Measurements from ENCODE around the gene PCDHGC5.
A peak's percentile ranks its signal among the peaks of the same experiment; 100 is the strongest.

The PCDHGC5 gene

DNA sequence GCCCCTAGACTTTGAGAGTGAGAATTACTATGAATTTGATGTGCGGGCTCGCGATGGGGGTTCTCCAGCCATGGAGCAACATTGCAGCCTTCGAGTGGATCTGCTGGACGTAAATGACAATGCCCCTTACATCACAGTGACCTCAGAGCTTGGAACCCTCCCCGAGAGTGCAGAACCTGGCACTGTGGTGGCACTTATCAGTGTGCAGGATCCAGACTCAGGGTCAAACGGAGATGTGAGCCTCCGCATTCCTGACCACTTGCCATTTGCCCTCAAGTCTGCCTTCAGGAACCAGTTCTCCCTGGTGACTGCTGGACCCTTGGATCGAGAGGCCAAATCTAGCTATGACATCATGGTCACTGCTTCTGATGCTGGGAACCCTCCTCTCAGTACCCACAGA, 2.8 kb upstream of the PCDHGC5 start:
- no peak for DNase-seq (ENCODE audit: low read depth, low spot score)
- H3K27ac ChIP-seq, result no peak overlapping the region
- H3K9ac ChIP-seq (ENCODE audit: insufficient read length), result no peak overlapping the region
- H3K4me3 ChIP-seq, result no peak overlapping the region
- no peak for TF ChIP-seq EZH2 (IDR thresholded peaks at IDR 0.05)
- TF ChIP-seq FOXP2 (optimal IDR thresholded peaks at IDR 0.05; ENCODE audit: control extremely low read depth, extremely low read length, insufficient read depth), result no peak
- no peak for TF ChIP-seq POLR2AphosphoS5 (IDR thresholded peaks at IDR 0.05; ENCODE audit: borderline replicate concordance, low read depth, low read length)
- no peaks in the 10 kb centered on the region; the same call in 1 of the 2 replicates for H3K36me3 ChIP-seq (ENCODE audit: insufficient read depth, low read length)
- no peaks in the 10 kb centered on the region for H3K9me3 ChIP-seq (ENCODE audit: low read depth, low read length)

DNA sequence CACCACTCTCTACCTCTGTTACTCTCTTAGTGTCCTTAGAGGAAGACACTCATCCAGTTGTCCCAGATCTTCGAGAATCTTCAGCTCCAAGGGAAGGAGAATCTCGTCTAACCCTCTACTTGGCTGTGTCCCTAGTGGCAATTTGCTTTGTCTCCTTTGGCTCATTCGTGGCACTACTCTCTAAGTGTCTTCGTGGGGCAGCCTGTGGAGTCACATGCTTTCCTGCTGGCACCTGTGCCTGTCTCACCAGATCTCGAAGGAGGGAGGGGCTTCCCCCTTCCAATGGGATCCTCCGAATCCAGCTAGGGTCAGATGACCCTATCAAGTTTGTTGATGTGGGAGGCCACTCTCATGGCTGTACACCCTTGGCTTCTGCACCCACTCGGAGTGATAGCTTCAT, 1.8 kb upstream of the PCDHGC5 start:
- Histone ChIP-seq H3K9me3 (ENCODE audit: low read depth, low read length) (no peaks in the 10 kb centered on the region), H3K27ac (no peak overlapping the region), H3K4me3 (no peak overlapping the region), H3K36me3 (ENCODE audit: insufficient read depth, low read length) (no peaks in the 10 kb centered on the region; the same call in 1 of the 2 replicates), H3K9ac (ENCODE audit: insufficient read length) (no peak overlapping the region)
- TF ChIP-seq POLR2AphosphoS5 (IDR thresholded peaks at IDR 0.05; ENCODE audit: borderline replicate concordance, low read depth, low read length) (no peak), EZH2 (IDR thresholded peaks at IDR 0.05) (no peak), FOXP2 (optimal IDR thresholded peaks at IDR 0.05; ENCODE audit: control extremely low read depth, extremely low read length, insufficient read depth) (no peak)
- no peak for DNase-seq (ENCODE audit: low read depth, low spot score)

DNA sequence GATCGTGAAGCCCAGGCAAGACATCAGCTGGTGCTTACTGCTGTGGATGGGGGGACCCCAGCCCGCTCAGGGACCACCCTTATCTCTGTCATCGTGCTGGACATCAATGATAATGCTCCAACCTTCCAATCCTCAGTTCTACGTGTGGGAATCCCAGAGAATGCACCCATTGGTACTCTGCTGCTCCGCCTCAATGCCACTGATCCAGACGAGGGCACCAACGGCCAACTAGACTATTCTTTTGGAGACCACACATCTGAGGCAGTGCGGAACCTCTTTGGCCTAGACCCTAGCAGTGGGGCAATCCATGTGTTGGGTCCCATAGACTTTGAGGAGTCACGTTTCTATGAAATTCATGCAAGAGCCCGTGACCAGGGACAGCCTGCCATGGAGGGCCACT, 960 bp downstream of the PCDHGC5 start:
- no peak for TF ChIP-seq EZH2 (IDR thresholded peaks at IDR 0.05)
- TF ChIP-seq FOXP2 (optimal IDR thresholded peaks at IDR 0.05; ENCODE audit: control extremely low read depth, extremely low read length, insufficient read depth), result no peak
- no peak for TF ChIP-seq POLR2AphosphoS5 (IDR thresholded peaks at IDR 0.05; ENCODE audit: borderline replicate concordance, low read depth, low read length)
- Histone ChIP-seq H3K27ac (no peak overlapping the region), H3K4me3 (no peak overlapping the region)

DNA sequence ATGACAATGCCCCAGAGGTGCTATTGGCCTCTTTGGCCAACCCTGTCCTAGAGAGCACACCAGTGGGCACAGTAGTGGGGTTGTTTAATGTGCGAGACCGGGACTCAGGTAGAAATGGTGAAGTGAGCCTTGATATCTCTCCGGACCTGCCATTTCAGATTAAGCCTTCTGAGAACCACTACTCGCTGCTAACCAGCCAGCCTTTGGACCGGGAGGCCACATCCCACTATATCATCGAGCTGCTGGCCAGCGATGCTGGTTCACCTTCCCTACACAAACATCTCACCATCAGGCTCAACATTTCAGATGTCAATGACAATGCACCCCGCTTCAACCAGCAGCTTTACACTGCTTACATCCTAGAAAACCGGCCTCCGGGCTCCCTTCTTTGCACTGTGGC, 1.4 kb downstream of the PCDHGC5 start:
- DNase-seq (ENCODE audit: low read depth, low spot score), result no peak
- Histone ChIP-seq H3K27ac (no peak overlapping the region), H3K4me3 (no peak overlapping the region), H3K36me3 (ENCODE audit: insufficient read depth, low read length) (no peaks in the 10 kb centered on the region; the same call in 1 of the 2 replicates), H3K9ac (ENCODE audit: insufficient read length) (no peak overlapping the region), H3K9me3 (ENCODE audit: low read depth, low read length) (no peaks in the 10 kb centered on the region)
- no peak for TF ChIP-seq EZH2 (IDR thresholded peaks at IDR 0.05)
- no peak for TF ChIP-seq POLR2AphosphoS5 (IDR thresholded peaks at IDR 0.05; ENCODE audit: borderline replicate concordance, low read depth, low read length)
- TF ChIP-seq FOXP2 (optimal IDR thresholded peaks at IDR 0.05; ENCODE audit: control extremely low read depth, extremely low read length, insufficient read depth), result no peak

More for the DNA sequence above, 960 bp downstream of the PCDHGC5 start:
- Histone ChIP-seq H3K9me3 (ENCODE audit: low read depth, low read length) (no peaks in the 10 kb centered on the region), H3K9ac (ENCODE audit: insufficient read length) (no peak overlapping the region), H3K36me3 (ENCODE audit: insufficient read depth, low read length) (no peaks in the 10 kb centered on the region; the same call in 1 of the 2 replicates)
- no peak for DNase-seq (ENCODE audit: low read depth, low spot score)

DNA sequence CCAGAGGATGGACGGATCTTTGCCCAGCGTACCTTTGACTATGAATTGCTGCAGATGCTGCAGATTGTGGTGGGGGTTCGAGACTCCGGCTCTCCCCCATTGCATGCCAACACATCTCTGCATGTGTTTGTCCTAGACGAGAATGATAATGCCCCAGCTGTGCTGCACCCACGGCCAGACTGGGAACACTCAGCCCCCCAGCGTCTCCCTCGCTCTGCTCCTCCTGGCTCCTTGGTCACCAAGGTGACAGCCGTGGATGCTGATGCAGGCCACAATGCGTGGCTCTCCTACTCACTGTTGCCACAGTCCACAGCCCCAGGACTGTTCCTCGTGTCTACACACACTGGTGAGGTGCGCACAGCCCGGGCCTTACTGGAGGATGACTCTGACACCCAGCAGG, 1.9 kb downstream of the PCDHGC5 start:
- H3K4me3 ChIP-seq, result no peak overlapping the region
- H3K36me3 ChIP-seq (ENCODE audit: insufficient read depth, low read length), result no peaks in the 10 kb centered on the region; the same call in 1 of the 2 replicates
- no peak for DNase-seq (ENCODE audit: low read depth, low spot score)
- H3K27ac ChIP-seq, result no peak overlapping the region
- H3K9ac ChIP-seq (ENCODE audit: insufficient read length), result no peak overlapping the region
- no peaks in the 10 kb centered on the region for H3K9me3 ChIP-seq (ENCODE audit: low read depth, low read length)
- TF ChIP-seq FOXP2 (optimal IDR thresholded peaks at IDR 0.05; ENCODE audit: control extremely low read depth, extremely low read length, insufficient read depth) (no peak), EZH2 (IDR thresholded peaks at IDR 0.05) (no peak), POLR2AphosphoS5 (IDR thresholded peaks at IDR 0.05; ENCODE audit: borderline replicate concordance, low read depth, low read length) (no peak)

DNA sequence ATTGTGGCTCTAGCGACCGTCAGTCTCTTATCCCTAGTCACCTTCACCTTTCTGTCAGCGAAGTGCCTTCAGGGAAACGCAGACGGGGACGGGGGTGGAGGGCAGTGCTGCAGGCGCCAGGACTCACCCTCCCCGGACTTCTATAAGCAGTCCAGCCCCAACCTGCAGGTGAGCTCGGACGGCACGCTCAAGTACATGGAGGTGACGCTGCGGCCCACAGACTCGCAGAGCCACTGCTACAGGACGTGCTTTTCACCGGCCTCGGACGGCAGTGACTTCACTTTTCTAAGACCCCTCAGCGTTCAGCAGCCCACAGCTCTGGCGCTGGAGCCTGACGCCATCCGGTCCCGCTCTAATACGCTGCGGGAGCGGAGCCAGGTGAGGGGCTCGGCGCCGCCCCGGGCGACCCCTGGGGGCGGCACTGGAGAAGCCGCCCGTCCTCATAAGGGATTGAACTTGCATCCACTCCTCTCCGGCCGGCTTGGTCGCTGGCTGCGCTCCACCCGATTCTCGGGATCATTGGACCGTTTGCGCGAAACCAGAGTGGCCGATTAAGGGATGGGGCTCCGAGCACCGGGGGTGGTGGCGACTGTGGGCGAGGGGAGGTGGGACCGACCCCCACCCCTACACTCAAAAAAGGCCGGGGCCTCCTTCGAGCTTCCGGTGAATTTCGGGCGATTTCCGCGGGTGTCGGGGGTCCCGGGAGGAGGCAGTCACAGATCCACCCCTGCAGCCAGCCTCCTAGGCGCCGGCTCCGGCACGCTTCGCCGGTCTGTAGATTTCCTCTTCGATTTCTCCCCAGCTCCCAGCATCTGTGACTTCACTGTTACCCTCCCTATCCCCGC, 2.7 kb downstream of the PCDHGC5 start:
- TF ChIP-seq FOXP2 (optimal IDR thresholded peaks at IDR 0.05; ENCODE audit: control extremely low read depth, extremely low read length, insufficient read depth) (no peak), EZH2 (IDR thresholded peaks at IDR 0.05) (no peak), POLR2AphosphoS5 (IDR thresholded peaks at IDR 0.05; ENCODE audit: borderline replicate concordance, low read depth, low read length) (no peak)
- Histone ChIP-seq H3K27ac (no peak overlapping the region), H3K4me3 (no peak overlapping the region), H3K9ac (ENCODE audit: insufficient read length) (no peak overlapping the region), H3K36me3 (ENCODE audit: insufficient read depth, low read length) (no peaks in the 10 kb centered on the region), H3K9me3 (ENCODE audit: low read depth, low read length) (no peaks in the 10 kb centered on the region)
- no peak for DNase-seq (ENCODE audit: low read depth, low spot score)

DNA sequence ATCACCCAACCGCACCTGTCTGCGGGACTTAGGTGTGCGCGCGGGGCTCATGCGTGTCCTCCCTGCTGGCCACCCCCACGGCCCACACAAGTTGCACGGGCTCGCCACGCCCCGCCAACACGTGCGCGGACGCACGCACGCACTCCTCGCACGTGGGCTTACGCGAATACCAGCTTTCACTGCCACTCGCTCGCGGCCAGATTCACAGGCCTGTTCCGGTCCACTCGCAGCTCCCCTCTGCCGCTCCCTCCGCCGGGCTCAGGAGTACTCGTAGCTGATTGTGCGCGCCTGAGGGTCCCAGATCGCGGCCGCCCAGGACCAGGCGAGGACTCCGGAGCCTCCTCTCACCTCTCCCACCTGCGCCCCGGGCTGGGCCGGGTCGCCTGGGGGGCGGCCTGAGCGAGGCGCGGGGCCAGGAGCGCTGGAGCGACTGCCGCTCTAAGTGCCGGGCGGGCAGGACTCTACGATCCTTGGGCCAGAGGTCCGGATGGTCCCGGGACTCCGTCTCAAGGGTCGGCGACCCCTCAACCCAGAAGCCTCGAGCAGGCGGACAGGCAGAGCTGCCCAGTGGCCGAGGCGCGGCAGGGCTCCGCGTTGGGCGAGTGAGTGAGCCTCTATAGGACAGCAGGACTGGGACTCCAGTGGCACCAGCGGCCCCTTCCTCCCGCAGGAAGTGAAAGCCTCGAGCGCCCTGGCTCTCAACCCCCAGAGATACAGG, 3.4 kb downstream of the PCDHGC5 start:
- TF ChIP-seq EZH2 (IDR thresholded peaks at IDR 0.05) (no peak), FOXP2 (optimal IDR thresholded peaks at IDR 0.05; ENCODE audit: control extremely low read depth, extremely low read length, insufficient read depth) (no peak), POLR2AphosphoS5 (IDR thresholded peaks at IDR 0.05; ENCODE audit: borderline replicate concordance, low read depth, low read length) (no peak)
- Histone ChIP-seq H3K27ac (peak overlapping the region; percentile 97), H3K9me3 (ENCODE audit: low read depth, low read length) (no peaks in the 10 kb centered on the region), H3K4me3 (no peak overlapping the region), H3K36me3 (ENCODE audit: insufficient read depth, low read length) (no peaks in the 10 kb centered on the region), H3K9ac (ENCODE audit: insufficient read length) (no peak overlapping the region)
- DNase-seq (ENCODE audit: low read depth, low spot score), result no peak
